ENCODE results near the gene DPRX.

DPRX gene, protein sequence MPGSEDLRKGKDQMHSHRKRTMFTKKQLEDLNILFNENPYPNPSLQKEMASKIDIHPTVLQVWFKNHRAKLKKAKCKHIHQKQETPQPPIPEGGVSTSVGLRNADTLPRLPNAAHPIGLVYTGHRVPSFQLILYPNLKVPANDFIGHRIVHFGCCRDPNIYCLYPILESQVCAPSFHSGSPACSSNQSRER

DNA sequence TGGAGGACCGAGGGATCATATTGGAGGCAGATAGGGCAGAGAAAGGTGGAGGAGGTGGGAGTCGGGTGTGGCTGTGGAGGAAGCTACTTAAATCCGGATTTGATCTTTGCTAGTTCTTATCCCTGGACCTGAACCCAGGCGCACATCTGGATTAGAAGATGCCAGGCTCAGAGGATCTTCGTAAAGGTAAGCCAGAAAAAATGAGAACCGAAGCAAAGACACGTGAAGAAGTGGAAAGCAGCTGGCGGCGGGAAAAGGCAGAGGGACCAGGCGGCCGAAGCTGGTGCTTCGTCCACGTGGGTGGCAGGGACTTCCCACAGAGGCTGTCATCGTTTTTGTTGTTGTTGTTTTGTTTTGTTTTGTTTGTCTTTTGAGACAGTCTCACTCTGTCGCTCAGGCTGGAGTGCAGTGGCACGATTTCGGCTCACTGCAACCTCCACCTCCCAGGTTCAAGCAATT is at the start of gene DPRX:
TSS of gene DPRX (plus strand) at position 51 of the 459 bp plus-strand sequence. CDS start at position 159, 108 bp downstream.
- DNase-seq, result no peak

DNA sequence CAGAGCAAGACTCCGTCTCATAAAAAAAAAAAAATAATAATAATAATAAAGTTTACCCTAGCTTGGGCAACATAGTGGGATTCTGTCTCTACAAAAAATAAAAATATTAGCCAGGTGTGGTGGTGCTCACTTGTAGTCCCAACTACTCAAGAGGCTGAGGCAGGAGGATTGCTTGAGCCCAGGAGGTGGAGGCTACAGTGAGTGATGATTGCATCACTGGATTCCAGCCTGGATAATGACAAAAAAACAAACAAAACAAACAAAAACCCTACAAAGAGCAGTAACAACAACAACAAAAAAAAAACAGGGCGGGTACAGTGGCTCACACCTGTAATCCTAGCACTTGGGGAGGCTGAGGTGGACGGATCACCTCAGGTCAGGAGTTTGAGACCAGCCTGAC is 48.6 kb upstream of the DPRX start:
- DNase-seq, result no peak

DNA sequence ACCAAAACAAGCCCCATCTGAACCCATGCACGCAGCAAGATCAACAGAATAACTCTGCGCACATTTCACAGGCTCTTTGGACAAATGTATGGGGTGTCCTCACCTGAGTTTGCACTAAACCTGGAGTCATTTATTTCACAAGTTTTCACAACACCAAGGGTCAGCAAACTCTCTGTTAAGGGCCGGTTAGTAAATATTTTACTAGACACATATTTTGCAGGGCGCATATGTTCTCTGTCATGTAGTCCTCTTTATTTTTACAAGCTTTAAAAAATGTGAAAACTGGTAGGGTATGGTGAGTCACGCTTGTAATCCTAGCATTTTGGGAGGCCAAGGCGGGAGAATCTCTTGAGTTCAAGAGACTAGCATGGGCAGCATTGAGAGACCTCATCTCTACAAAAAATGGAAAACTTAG is 45.5 kb upstream of the DPRX start:
- DNase-seq, result no peak

DNA sequence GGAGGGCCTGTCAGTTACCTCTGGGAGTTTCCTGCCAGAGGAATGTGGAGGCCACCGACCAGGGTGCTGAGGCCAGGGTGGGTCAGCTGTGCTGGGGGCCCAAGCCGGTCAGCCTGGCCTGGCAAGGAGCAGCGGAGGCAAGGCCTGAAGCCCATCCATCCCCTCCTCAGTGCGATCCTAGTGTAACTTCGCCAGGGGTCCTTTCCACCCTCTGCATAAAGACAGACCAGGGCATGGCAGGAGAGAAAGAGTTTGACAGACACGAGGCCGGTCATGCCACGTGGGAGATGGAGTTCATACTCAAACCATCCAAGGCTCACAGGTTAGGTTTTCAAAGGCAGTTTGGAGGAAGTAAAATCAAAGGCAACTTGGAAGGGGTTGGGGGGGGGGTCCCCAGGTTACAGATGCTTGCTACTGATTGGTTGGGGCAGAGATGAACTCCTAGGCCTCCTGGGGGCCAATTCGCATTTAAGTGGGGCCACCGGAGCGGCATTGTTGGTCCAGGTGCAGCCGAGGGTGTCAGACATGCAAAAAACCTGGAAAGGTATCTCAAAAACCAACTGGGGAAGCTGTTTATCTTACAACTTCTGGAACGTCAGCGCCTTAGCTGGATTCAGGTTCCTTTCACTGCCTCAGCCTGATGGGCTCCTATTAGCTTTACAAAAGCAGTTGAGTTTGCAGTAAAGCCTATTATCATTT is 36.8 kb upstream of the DPRX start:
- no peak for DNase-seq

DNA sequence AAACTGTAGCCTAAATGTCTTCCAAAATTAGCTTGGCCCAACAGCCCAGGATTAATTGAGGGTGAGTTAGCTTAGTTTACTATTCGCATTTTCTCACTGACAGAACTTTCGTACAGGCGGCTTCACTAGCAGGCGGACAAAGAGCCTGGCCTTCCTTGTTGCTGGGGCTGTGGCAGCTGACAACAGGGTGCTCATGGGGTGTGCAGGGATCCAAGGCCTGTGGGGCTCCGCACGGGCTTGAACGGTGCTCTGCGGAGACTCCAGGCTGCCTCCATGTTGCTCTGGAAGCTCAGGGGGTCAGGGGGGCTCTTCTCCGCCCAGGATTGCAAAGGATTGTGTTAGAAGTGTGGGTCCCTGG is 36.3 kb upstream of the DPRX start:
- DNase-seq, result no peak

DNA sequence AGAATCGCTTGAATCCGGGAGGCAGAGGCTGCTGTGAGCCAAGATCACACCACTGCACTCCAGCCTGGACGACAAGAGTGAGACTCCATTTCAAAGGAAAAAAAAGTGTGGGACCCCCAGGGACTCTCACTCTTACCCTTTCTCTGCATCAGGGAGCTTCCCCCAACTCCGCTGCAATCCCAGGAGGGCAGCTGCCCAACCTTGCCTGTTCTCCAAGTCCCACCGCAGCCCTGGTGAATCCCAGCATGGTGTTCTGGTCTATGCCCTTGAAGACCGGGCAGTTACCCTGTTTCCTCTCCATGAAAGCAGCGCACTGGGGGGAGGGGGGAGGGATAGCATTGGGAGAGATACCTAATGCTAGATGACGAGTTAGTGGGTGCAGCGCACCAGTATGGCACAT is 35.7 kb upstream of the DPRX start:
- no peak for DNase-seq

DNA sequence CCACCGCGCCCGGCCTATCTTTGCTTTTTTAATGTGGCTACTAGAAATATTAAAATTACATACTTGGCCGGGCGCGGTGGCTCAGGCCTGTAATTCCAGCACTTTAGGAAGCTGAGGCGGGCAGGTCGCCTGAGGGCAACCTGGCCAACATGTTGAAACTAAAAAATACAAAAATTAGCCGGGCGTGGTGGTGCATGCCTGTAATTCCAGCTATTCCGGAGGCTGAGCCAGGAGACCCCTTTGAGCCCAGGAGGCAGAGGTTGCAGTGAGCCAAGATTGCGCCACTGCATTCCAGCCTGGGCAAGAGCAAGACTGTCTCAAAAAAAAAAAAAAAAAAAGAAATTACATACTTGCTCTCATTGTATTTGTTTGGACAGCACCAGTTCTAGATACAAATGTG is 34.8 kb upstream of the DPRX start:
- DNase-seq, result no peak

DNA sequence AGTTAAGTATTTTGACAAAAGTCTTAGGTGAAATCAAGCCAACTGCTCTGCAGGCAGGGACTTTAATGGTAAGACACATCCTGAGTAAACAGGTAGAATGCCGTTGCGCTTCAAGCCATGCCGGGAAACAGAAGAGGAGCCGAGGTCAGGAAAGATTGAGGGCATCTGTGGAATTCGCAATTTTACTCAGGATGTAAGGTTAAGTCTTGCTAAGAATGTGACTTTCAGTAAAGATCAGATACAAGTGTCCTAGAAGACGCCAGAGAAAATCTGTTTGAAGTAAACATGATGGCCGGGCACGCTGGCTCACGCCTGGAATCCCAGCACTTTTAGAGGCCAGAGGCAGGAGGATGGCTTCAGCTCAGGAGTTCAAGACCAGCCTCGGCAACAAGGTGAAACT is 33.4 kb upstream of the DPRX start:
- no peak for DNase-seq

DNA sequence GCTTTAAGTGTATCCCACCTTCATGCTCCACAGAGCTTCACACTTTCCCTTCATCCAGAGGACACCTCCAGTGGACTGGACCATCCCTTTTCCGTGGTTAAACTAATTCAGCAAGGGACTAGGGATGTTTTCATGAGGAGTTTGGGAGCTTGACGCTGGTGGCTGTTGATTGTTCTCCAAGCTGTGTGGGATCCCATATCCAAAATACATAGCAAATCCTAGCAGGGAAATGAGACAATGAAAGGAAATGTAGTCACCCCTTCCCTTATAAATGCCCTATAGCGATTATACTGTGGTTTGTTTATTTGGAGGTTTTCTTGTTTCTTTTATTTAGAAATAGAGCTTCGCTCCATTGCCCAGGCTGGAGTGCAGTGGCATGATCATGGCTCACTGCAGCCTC is 31.6 kb upstream of the DPRX start:
- no peak for DNase-seq

DNA sequence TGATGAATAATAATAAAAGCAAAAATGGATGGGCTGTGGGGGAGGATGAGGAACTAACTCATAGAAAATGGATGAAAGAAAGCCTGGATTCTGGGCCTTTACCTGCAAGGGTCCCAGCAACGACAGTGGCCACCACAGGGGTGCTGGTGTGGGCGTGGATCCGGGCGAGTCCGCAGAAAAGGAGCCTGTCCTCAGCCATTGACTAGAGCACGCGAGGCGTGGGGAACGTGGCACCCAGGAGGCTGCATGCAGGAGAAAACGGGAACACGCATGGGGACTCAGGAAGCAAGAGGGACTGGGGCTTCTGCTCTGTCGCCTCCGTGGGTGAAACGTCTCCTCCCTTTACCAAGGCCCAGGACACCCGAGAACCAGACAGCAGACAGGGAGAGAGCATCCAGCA is 25.8 kb upstream of the DPRX start:
- DNase-seq, result no peak

DNA sequence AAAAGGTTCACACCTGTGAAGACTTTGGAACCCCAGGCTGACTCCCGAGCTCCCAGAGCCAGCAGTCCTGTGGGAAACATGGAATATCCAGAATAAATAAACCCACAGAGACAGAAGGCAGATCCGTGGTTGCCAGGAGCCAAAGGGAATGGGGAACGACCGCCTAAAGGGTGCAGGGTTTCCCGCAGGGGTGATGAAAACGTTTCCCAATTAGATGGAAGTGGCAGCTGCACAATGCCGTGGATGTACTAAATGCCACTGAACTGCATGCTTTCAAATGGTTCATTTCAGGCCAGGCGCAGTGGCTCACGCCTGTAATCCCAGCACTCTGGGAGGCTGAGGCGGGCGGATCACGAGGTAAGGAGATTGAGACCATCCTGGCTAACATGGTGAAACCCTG is 23.4 kb upstream of the DPRX start:
- DNase-seq, result no peak

DNA sequence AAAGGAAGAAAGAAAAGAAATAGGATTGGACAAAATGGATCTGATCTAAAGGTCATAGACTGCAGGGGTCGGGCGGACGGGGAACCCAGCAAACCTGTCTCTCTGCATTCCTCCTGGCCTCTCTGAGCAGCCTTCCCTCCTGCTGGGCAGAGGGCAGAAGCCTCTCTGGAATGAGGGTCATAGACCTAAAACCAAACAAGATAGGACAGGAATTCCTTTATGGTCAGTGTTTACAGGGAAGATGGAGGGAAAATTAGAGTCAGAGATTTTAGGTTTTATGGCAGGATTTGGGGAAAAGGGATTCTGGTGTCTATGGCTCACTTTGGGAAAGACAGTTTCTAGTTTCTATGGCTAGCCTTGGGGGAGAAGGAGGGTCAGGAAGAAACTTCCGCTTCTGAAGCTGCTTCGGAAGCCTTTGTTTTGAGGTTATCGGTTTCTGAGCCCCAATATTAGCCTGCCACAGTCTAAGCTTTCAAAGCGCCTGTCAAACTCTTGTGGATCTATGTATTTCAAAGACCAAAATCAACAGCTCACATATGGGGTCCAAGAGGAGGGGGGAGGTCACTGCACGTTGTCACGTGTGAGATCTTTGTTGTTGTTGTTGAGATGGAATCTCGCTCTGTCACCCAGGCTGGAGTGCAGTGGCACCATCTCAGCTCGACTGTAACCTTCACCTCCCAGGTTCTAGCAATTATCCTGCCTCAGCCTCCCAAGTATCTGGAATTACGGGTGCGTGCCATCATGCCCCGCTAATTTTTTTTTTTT is 18.9 kb upstream of the DPRX start:
- no peak for DNase-seq

DNA sequence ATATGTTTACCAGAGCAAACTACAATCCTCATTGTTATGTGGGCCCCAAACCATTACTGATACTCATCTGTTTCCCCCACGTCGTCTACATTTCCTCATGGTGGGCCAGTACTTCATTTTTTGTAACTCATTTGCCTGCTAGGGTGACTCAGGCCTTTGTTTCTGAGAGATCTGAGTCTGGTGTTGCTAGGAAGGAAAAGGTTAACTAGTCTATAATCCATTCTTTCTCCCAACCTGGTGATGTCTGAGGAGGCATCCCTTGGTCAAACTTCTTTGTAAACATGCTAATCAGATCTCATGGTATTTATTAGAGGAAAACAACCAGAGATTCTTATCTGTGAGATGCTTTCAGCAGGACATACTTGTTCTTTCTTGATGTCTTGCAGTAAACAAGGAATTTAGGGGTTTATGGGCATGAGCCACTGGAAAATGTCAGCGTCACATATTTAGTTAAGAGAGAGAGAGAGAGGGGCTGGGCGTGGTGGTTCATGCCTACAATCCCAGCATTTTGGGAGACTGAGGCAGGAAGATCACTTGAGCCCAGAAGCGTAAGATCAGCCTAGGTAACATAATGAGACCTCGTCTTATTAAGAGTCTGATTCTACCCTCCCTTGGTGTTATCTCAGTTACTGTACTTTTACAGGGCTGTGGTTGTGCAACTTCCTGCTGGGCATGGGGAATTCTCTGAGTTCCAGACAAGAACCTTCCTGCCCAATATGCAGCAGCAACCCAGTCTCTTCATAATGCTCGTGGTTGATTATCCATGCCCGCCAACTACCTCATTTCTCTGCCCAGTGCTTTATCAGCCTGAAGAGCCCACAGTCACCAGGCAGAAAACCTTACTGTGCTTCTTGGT is 9.7 kb upstream of the DPRX start:
- no peak for DNase-seq

DNA sequence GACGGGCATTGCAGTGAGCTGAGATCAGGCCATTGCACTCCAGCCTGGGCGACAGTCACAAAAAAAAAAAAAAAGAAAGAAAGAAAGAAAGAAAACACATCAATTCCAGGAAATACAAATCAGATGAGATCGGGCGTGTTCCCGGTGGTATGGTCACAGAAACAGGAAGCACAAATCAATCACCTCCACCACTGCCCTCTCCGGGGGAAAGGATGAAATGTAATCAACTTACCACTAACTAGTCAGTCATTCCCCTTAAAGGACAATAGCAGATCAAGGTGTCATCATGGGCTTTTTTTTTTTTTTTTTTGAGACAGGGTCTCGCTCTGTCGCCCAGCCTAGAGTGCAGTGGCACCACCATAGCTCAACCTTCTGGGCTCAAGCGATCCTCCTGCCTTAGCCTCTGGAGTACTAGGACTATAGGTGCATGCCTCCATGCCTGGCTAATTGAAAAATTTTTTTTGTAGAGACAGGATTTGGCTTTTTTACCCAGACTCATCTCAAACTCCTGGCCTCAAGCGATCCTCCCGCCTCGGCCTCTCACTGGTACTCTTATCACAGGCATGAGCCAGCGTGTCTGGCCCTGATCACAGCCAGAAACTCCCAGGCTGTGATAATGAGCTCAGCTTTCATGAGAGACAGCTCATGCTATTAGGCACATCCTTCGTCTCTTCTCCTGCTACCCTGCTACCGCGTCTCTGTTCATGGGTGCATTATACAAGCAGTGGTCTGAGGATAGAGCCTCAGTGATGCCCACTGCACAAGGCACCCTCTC is 6.8 kb upstream of the DPRX start:
- no peak for DNase-seq

DNA sequence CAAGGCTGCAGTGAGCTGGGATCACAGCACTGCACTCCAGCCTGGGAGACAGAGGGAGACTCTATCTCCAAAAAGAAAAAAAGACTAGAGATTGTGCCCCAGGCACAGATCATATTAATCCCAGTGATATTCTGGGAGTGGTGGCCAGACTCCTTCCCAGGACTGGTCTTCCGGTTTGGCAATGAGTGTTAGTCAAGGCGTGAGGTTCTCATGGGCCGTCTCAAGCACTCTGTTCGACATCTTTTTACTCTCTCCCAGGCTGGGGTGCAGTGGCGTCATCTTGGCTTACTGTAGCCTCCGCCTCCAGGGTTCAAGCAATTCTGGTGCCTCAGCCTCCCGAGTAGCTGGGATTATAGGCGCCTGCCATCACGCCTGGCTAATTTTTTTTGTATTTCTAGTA is 5.3 kb upstream of the DPRX start:
- no peak for DNase-seq

DNA sequence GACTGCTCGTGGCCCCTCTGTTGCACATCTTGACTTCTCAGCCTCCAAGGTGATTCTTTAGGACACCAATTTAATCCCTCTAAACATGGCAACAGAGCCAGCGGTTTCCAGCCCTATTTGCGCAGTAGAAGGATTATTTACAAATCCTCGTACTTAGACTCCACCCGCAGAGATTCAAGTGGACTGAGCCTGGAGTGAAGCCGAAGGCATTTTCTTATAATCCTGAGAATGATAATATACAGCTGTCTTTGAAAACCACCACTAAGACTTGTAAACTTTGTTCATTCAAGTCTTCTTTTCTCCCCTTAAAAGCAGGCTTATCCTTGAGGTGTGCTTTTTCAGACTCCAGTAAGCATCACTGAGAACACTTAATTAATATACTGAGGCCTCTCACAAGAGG is 4.8 kb upstream of the DPRX start:
- DNase-seq, result no peak

DNA sequence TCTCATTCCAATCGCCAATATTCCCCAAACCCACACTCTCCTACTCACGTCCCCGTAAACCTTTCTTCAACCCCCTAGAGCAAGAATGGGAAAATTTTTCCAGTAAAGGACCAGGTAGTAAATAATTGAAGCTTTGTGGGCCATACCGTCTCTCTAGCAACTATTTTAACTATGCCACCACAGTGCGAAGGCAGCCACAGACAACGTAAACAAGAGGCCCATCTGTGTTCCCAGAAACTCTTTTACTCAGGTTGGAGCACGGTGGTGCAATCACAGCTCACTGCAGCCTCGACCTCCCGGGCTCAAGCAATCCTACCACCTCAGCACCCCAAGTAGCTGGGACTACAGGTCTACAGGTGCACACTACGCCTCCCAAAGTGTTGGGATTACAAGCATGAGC is 3.0 kb downstream of the DPRX start:
- DNase-seq, result no peak

DNA sequence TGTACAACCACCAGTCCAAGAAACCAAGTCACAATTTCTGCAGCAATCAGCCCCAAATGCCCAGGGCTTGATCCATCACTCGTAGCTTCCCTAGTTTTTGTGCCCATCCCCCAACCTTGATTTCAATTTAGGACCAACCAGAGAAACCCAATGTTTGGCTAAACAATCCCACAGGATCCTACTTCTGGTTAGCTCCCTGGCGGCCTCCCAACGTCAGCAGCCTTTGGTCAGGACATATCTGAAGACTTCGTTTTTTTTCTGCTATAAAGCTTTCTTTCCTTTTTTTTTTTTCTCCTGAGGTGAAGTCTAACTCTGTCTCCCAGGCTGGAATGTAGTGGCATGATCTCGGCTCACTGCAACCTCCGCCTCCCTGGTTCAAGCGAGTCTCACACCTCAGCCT is 7.7 kb downstream of the DPRX start:
- DNase-seq, result no peak

DNA sequence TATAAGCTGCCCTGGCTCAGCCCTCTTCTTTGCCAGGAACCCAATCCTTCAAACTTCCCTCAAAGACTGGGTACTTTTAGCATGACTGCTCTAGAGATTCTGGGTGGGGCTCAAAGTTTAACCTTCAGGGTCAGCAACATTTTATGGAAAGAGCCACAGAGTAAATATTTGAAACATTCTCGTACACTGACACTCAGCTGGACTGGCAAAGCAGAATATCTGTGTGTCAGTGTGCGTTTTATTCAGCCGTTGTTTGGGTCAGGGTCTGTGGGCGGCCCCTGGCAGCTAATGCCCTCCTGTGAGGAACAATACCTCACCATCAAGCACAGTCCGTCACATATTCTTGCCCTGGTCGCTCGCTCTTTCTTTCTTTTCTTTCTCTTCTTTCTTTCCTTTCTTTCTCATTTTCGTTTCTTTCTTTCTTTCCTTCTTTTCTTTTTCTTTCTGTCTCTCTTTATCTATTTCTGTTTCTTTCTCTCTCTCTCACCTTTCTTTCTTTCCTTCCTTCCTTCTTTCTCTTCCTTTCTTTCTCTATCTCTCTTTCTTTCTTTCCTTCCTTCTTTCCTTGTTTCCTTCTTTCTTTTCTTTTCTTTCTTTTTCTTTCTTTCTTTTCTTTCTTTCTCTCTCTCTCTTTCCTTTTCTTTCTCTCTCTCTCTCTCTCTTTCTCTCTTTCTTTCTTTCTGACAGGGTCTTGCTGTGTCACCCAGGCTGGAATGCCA is 10.7 kb downstream of the DPRX start:
- no peak for DNase-seq

DNA sequence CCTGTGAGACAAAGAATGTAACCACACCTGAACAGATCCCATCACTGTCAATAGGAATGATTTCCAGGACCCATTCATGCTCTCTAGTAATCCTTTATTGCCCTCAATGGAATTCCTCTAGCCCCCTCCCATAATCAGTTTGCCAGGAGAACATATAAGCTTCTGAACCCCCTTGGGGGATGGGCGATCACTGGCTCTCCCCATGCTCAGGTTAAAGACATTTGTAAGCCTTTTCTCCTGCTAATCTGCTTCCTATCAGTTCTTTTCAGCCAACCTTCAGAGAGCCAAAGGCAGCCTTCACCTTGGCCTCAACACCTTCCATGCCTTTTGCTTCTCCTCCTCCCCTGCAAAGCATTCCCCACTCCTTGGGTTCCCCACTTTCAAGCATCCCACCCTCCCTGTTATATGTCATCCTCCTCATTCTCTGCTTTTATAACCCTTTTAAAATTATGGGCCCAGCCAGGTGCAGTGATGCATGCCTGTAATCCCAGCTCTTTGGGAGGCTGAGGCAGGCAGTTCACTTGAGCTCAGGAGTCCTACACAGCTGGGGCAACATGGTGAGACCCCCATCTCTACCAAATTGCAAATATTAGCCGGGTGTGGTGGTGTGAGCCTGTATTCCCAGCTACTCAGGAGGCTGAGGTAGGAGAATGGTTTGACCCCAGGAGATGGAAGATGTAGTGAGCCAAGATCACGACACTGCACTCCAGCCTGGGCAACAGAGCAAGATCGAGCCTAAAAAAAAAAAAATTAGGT is 12.4 kb downstream of the DPRX start:
- DNase-seq, result no peak

DNA sequence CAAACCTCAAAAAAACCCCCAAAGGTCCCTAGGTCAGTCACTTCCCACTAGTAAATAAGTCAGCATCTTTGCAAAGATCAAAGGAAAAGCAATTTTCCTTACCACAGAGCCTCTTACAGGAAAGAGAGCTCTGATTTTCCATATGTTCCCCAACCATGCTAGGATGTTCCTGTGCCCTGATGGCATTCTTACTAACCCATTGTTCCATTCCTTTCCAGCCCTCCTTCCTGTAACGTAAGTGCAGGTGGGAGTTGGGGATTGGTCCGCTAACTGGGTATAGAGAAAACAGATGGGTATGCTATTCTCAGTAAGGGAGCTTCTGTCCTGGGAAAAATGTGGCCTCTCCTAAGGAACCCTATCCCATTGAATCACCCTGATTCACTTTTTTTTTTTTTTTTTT is 14.3 kb downstream of the DPRX start:
- no peak for DNase-seq

Data from GDM1 (cell line).